Ovary (tissue), 9 donors: ENCODE data around the gene TRPM2. TPM values are rescaled to one million over a fixed set of nuclear protein-coding genes. Genes with fewer than 3 reads are reported as not detected.

Experiments
- DNase-seq, 5 donors: peaks; one replicate each; pipeline ENCODE4 v3.0.0-alpha.2; 2019 to 2020
- H3K27ac ChIP-seq, 2 donors: fragments of 200-600 bp; one replicate each; pipeline versions ENCODE4 v1.5.1 to v1.8.0; 2019 to 2022
- H3K27me3 ChIP-seq: fragments of 200-600 bp; one replicate; pipeline ENCODE4 v1.8.0; 2022
- H3K36me3 ChIP-seq: fragments of 200-600 bp; sonication (generic); one replicate; pipeline ENCODE4 v1.5.1; 2019
- H3K4me1 ChIP-seq: one replicate; pipeline ENCODE4 v1.8.1; 2013; ENCODE audit warnings: mild to moderate bottlenecking, moderate library complexity; ENCODE audit not compliant: insufficient read depth
- H3K4me3 ChIP-seq: fragments of 200-600 bp; sonication (generic); one replicate; pipeline ENCODE4 v1.5.1; 2017
- H3K9me3 ChIP-seq, 2 donors: fragments of 200-600 bp in 1 of 2; sonication (generic) in 1 of 2; one replicate each; pipeline versions ENCODE4 v1.5.1 to v1.8.1; 2013 to 2019; ENCODE audit warnings: mild to moderate bottlenecking in 1 of 2, moderate library complexity in 1 of 2
- CTCF ChIP-seq, 3 donors: fragments of 450-650 bp in 2 of 3; fragments of 200-600 bp in 1 of 3; IDR thresholded peaks; one replicate each; pipeline versions ENCODE4 v1.5.1 to v1.8.0; 2016 to 2022; ENCODE audit warnings: antibody characterized with exemption in 3 of 3, mild to moderate bottlenecking in 1 of 3
- EP300 ChIP-seq: sonication (generic); formaldehyde crosslinking; IDR thresholded peaks from one replicate; pipeline ENCODE4 v1.6.1; 2017; ENCODE audit warnings: antibody characterized with exemption
- POLR2A ChIP-seq: fragments of 450-650 bp; IDR thresholded peaks from one replicate; pipeline ENCODE4 v1.6.1; 2017; ENCODE audit warnings: antibody characterized with exemption, mild to moderate bottlenecking, moderate library complexity
- WGBS, 3 donors: extraction: QIAGEN DNeasy Blood & Tissue Kit in 1 of 3; methylation state at CpG; one replicate each; pipeline versions ENCODE4 v1.1.5 to v1.1.7; 2013 to 2017; 5-methylcytosine and 5-hydroxymethylcytosine counted together
- intact Hi-C, 4 donors: fragments of 100-400 bp; cut with DNase I; formaldehyde crosslinking; loops; one replicate each; pipeline versions ENCODE4 v1.11.0 to v1.15.1; 2022 to 2023
- polyA plus RNA-seq, 2 donors: library from polyadenylated mRNA; stranded (reverse); fragments of 200-250 nt in 1 of 2; fragments of 350-450 nt in 1 of 2; fragmentation: Illumina TruSeq in 1 of 2; extraction: RNeasy Lipid Tissue Mini Kit (QIAGEN cat#74804) in 1 of 2; gene quantifications; one replicate each; pipeline ENCODE4 v1.2.3, GENCODE V29; 2013 to 2014
- total RNA-seq, 7 donors: library from RNA; depleted of rRNA in 2 of 7; stranded (reverse); fragments of >200 nt in 2 of 7; fragmentation: NEBNext Ultra II Directional in 3 of 7; extraction: Animal tissue kit (Norgen Biotek cat#: 25700) in 3 of 7; gene quantifications; one replicate each; pipeline versions ENCODE4 v1.1.0 to v1.2.4, GENCODE V29; 2016 to 2023
- donor health status: DM: no; HTN: no; CAD: no; lungs with moderate emphysema.
- donor health status: DM: no; HTN: no; CAD: no.
- donor health status: Bipolar disorder and iron deficiency.
- donor health status: DM: yes; HTN: yes; CAD: no.
- donor health status: DM: no; HTN: no; CAD: no.
- donor health status: DM: yes; HTN: yes; CAD: no.

The TRPM2 gene
- total and polyA plus RNA-seq, 9 donors = 0.48 to 7.0 (median 1.8) TPM

- H3K4me1 ChIP-seq = peaks cover 3% of the 10 kb centered on the region
- no peak for TF ChIP-seq POLR2A
- no peak for TF ChIP-seq CTCF (IDR thresholded peaks at IDR 0.05)
- DNase-seq = no peak
- no peak overlapping the region for H3K27ac ChIP-seq
- no peaks in the 10 kb centered on the region for H3K36me3 ChIP-seq
- intact Hi-C loops = loop anchor here in 1 of 4 donors (10.0 kb wide), 1 partner anchor 107 kb away; the partner anchor contains the start of gene TRPM2
- H3K27me3 ChIP-seq = no peaks in the 10 kb centered on the region
- no peak overlapping the region for H3K4me3 ChIP-seq
- WGBS, 3 donors = 85 to 90% (median 87%) methylated on average over 25 of the region's 25 CpGs
- H3K9me3 ChIP-seq = no peaks in the 10 kb centered on the region
These were observed 108.8 kb downstream of the TRPM2 start for GRCh38 chr21:44462086-44462833.

GRCh38 chr21:44462834-44463200 lies 109.4 kb downstream of the TRPM2 start:
- H3K4me3 ChIP-seq = no peak overlapping the region
- intact Hi-C loops = loop anchor here in 1 of 4 donors (10.0 kb wide), 1 partner anchor 108 kb away; the partner anchor contains the start of gene TRPM2
- TF ChIP-seq EP300 (no peak), CTCF (IDR thresholded peaks at IDR 0.05) (no peak), POLR2A (no peak)
- no peaks in the 10 kb centered on the region for H3K27me3 ChIP-seq
- 76 to 81% (median 80%) methylated on average over 10 to 11 of the region's 11 CpGs for WGBS, 3 donors
- peaks cover 3% of the 10 kb centered on the region for H3K4me1 ChIP-seq
- DNase-seq = no peak
- H3K36me3 ChIP-seq = no peaks in the 10 kb centered on the region
- H3K27ac ChIP-seq = no peak overlapping the region
- no peaks in the 10 kb centered on the region for H3K9me3 ChIP-seq

GRCh38 chr21:44463724-44464123 lies 110.3 kb downstream of the TRPM2 start:
- intact Hi-C loops = loop anchor here in 1 of 4 donors (10.0 kb wide), 1 partner anchor 109 kb away; the partner anchor contains the start of gene TRPM2
- no peaks in the 10 kb centered on the region for H3K36me3 ChIP-seq
- no peaks in the 10 kb centered on the region for H3K9me3 ChIP-seq
- TF ChIP-seq CTCF (IDR thresholded peaks at IDR 0.05) (no peak), POLR2A (no peak)
- H3K27me3 ChIP-seq = no peaks in the 10 kb centered on the region
- H3K4me1 ChIP-seq = peaks cover 3% of the 10 kb centered on the region
- H3K4me3 ChIP-seq = no peak overlapping the region
- 5 to 32% (median 8%) methylated on average over 21 to 30 of the region's 30 CpGs for WGBS, 3 donors
- DNase-seq = peak; percentile 50 to 81 (median 59)
- no peak overlapping the region for H3K27ac ChIP-seq

GRCh38 chr21:44464351-44464750 lies 110.9 kb downstream of the TRPM2 start:
- intact Hi-C loops = loop anchor here in 1 of 4 donors (10.0 kb wide), 1 partner anchor 110 kb away; the partner anchor contains the start of gene TRPM2

More at GRCh38 chr21:44464351-44464750, 110.9 kb downstream of the TRPM2 start:
- 82 to 87% (median 83%) methylated on average over 12 of the region's 12 CpGs for WGBS, 3 donors
- H3K4me3 ChIP-seq = no peak overlapping the region
- peaks cover 3% of the 10 kb centered on the region for H3K4me1 ChIP-seq
- H3K27me3 ChIP-seq = no peaks in the 10 kb centered on the region
- no peaks in the 10 kb centered on the region for H3K9me3 ChIP-seq
- no peak for DNase-seq
- H3K27ac ChIP-seq = no peak overlapping the region
- H3K36me3 ChIP-seq = no peaks in the 10 kb centered on the region
- TF ChIP-seq CTCF (IDR thresholded peaks at IDR 0.05) = no peak
- TF ChIP-seq POLR2A = no peak
- no peak for TF ChIP-seq EP300
